IPS DF 19.7 (cell line): Measurements from ENCODE around the gene SEPTIN5.

ENCODE experiments used
- DNase-seq: peaks from one replicate; pipeline ENCODE4 v3.0.0-alpha.2; 2013; ENCODE audit warnings: low read depth, low spot score

SEPTIN5 gene

GRCh38 chr22:19733755-19734154 lies 19.5 kb downstream of the SEPTIN5 start:
- no peak for DNase-seq

GRCh38 chr22:19734163-19734562 lies 19.9 kb downstream of the SEPTIN5 start:
- no peak for DNase-seq

GRCh38 chr22:19734837-19735382 lies 20.6 kb downstream of the SEPTIN5 start:
- no peak for DNase-seq

GRCh38 chr22:19735665-19736510 lies 21.6 kb downstream of the SEPTIN5 start:
- DNase-seq: no peak

- DNase-seq: no peak
Observed at GRCh38 chr22:19737846-19738663, 23.8 kb downstream of the SEPTIN5 start.

GRCh38 chr22:19738664-19739447 lies 24.6 kb downstream of the SEPTIN5 start:
- no peak for DNase-seq

- no peak for DNase-seq
Observed at GRCh38 chr22:19739448-19739895, 25.2 kb downstream of the SEPTIN5 start.

- DNase-seq: no peak
Observed at GRCh38 chr22:19739911-19740449, 25.7 kb downstream of the SEPTIN5 start.

- DNase-seq: no peak
Observed at GRCh38 chr22:19740586-19740985, 26.3 kb downstream of the SEPTIN5 start.

GRCh38 chr22:19741053-19741452 lies 26.8 kb downstream of the SEPTIN5 start:
- DNase-seq: no peak

GRCh38 chr22:19742160-19743066 lies 28.1 kb downstream of the SEPTIN5 start:
- no peak for DNase-seq

GRCh38 chr22:19743081-19743480 lies 28.8 kb downstream of the SEPTIN5 start:
- no peak for DNase-seq

- no peak for DNase-seq
Observed at GRCh38 chr22:19743651-19744050, 29.3 kb downstream of the SEPTIN5 start.

- no peak for DNase-seq
Observed at GRCh38 chr22:19744350-19745006, 30.2 kb downstream of the SEPTIN5 start.

GRCh38 chr22:19745155-19746101 lies 31.1 kb downstream of the SEPTIN5 start:
- DNase-seq: no peak

- no peak for DNase-seq
Observed at GRCh38 chr22:19746726-19747125, 32.4 kb downstream of the SEPTIN5 start.

- DNase-seq: no peak
Observed at GRCh38 chr22:19747551-19747950, 33.2 kb downstream of the SEPTIN5 start.

- no peak for DNase-seq
Observed at GRCh38 chr22:19748139-19748538, 33.8 kb downstream of the SEPTIN5 start.
